GM21576 (cell line): Measurements from ENCODE around the gene TSNAXIP1.

Experiments
- ATAC-seq: cut with Tn5 transposase; IDR thresholded peaks from one replicate; pipeline ENCODE4 v1.9.1; 2021; ENCODE audit warnings: mild to moderate bottlenecking, moderate library complexity; ENCODE audit not compliant: unreplicated experiment

TSNAXIP1 gene

GRCh38 chr16:67806428-67807147 is at the start of gene TSNAXIP1, which contains the start of gene RANBP10:
Gene TSNAXIP1, plus strand, starts transcription at chr16:67806889. Its CDS starts 261 bp downstream, at chr16:67807150.
Gene RANBP10, minus strand, starts transcription at chr16:67806560. Its CDS starts 24 bp downstream, at chr16:67806536.
- peak; percentile 91 for ATAC-seq

- ATAC-seq: no peak
Observed at GRCh38 chr16:67758006-67758405, 48.7 kb upstream of the TSNAXIP1 start.

- no peak for ATAC-seq
Observed at GRCh38 chr16:67758966-67759365, 47.7 kb upstream of the TSNAXIP1 start.

- ATAC-seq: no peak
Observed at GRCh38 chr16:67760206-67760955, 46.3 kb upstream of the TSNAXIP1 start.

GRCh38 chr16:67760956-67761230 is 45.8 kb upstream of the TSNAXIP1 start:
- ATAC-seq: no peak

GRCh38 chr16:67761924-67762323 is 44.8 kb upstream of the TSNAXIP1 start:
- ATAC-seq: no peak

GRCh38 chr16:67762385-67762784 is 44.3 kb upstream of the TSNAXIP1 start:
- no peak for ATAC-seq

- ATAC-seq: no peak
Observed at GRCh38 chr16:67763066-67763465, 43.6 kb upstream of the TSNAXIP1 start.

GRCh38 chr16:67764158-67764667 is 42.5 kb upstream of the TSNAXIP1 start:
- ATAC-seq: no peak

- ATAC-seq: no peak
Observed at GRCh38 chr16:67766291-67766690, 40.4 kb upstream of the TSNAXIP1 start.

- ATAC-seq: no peak
Observed at GRCh38 chr16:67767953-67768352, 38.7 kb upstream of the TSNAXIP1 start.

- no peak for ATAC-seq
Observed at GRCh38 chr16:67770346-67770991, 36.2 kb upstream of the TSNAXIP1 start.

- ATAC-seq: no peak
Observed at GRCh38 chr16:67773099-67773498, 33.6 kb upstream of the TSNAXIP1 start.

GRCh38 chr16:67773569-67774456 is 32.9 kb upstream of the TSNAXIP1 start:
- ATAC-seq: no peak

GRCh38 chr16:67774457-67774853 is 32.2 kb upstream of the TSNAXIP1 start:
- ATAC-seq: no peak

- ATAC-seq: no peak
Observed at GRCh38 chr16:67775273-67775672, 31.4 kb upstream of the TSNAXIP1 start.

GRCh38 chr16:67779256-67780014 is 27.3 kb upstream of the TSNAXIP1 start:
- no peak for ATAC-seq

- ATAC-seq: no peak
Observed at GRCh38 chr16:67780847-67781564, 25.7 kb upstream of the TSNAXIP1 start.

- ATAC-seq: peak; percentile 54
Observed at GRCh38 chr16:67781565-67781921, 25.1 kb upstream of the TSNAXIP1 start.
